ENCODE measurements around the gene RAB26.
"Not testable (repeated sequence)": the region's sequence is repeated elsewhere in the genome, so short reads cannot be mapped to it uniquely, and the experiment has no call there.

Gene RAB26

DNA sequence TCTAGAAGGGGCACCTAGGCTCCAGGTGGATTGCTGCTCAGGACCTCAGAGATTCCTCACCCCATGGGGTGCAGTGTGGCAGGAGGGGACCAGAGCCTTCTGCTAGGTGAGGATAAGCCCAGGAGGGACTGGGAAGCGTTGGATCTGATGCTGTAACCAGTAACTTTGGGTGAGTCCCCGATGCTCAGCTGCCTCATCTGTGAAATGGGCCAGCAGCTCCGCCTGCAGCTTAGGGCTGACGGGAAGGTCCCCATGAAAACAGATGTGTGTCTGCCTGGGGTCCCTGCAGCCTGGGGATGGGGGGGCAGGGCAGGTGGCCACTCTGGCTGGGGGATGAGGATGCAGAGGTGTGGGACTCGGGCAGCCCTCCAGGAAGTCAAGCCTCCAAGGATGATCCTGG is 50.7 kb downstream of the RAB26 start:
- DNase-seq, result no peak

DNA sequence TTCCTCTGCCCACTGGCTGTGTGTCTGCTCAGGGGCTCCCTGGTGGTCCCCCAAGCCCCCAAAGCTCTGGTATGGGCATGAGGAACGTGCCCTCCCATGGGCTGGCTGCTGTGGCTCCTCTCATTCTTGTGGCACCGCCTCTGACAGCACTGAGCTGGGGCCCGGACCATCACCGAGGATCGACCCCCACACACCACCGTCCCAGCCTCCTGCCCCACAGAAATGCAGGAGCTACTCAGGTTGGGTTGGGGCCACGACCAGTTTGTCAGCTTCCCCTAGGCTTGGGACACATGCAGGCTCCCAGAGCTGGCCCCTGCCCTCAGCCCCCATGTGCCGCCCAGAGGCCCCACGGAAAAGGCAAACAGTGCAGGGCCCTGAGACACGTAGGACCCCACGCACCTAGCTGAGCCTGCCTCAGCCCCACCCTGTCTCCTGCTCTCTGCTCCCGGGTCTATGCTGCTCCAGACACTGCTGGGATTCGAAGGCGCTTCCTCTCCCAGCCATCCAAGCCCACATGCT is 51.3 kb downstream of the RAB26 start:
- DNase-seq, result no peak

DNA sequence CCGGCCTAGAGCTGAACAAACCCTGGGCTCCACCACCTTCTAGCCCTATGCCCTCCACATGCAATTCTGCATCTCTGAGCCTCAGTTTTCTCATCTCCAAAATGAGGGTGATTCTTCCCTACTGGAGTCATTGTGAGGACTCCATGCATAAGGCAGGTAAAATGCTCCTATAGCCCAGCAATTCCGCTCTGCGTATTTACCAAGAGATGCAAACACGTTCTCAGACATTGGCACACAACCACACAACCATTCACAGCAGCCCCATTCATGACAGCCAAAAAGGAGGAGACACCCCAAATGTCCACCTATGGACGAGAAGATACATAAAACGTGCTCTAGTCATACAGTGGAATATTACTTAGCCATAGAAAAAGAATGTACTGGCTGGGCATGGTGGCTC is 51.9 kb downstream of the RAB26 start:
- DNase-seq, result no peak

DNA sequence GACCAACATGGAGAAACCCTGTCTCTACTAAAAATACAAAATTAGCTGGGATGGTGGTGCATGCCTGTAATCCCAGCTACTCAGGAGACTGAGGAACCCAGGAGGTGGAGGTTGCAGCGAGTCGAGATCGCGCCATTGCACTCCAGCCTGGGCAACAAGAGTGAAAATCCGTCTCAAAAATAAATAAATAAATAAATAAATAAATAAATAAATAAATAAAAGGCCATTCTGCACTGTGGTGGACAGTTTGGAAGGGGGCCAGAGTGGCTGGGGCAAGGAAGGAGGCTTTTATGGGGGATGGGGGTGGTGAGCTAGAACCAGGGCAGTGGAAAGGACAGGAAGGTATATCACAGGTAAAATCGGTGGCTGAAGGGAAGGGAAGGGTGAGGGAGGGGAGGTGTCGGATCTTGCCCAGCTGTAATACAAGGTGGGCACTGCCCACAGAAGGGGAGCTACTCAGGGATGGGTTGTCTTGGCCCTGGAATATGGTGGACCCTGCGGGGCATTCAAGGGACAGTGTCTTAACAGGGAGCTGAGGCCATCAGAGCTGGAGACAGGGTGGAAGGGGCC is 54.8 kb downstream of the RAB26 start:
- not testable (repeated sequence) for DNase-seq

Data from activated T-cell treated with anti-CD3 and anti-CD28 coated beads for 4 hours (primary cell).